ENCODE results near the gene ACAP1.

- TF ChIP-seq ELK1 (CRISPR knock-in tag; IDR thresholded peaks at IDR 0.05) (no peak), NR4A1 (CRISPR knock-in tag; IDR thresholded peaks at IDR 0.05) (no peak), NR4A1 (tag; IDR thresholded peaks at IDR 0.05) (no peak), ZNF354B (CRISPR knock-in tag; IDR thresholded peaks at IDR 0.05) (no peak)
These were observed 4.2 kb upstream of the ACAP1 start for GRCh38 chr17:7332111-7332510.

Data from K562 (cell line).